Activated T-helper 1 cell treated with anti-CD3 and anti-CD28 coated beads, Interleukin-12 subunit alpha, Interleukin-12 subunit beta, Interleukin-2, Interleukin-4 antibody, amounts not matched to agents 30 ng/mL and 10 ng/mL and 1 ng/mL, durations not matched to agents 14 hours and 24 hours and 36 hours (primary cell): ENCODE measurements around the gene EVI5. TPM values are rescaled to one million over a fixed set of nuclear protein-coding genes. Genes with fewer than 3 reads are reported as not detected.
"Not testable (repeated sequence)": the region's sequence is repeated elsewhere in the genome, so short reads cannot be mapped to it uniquely, and the experiment has no call there.

Source experiments
- DNase-seq: peaks from one replicate; pipeline ENCODE4 v3.0.0; 2021; ENCODE audit warnings: low spot score
- H3K27ac Mint-ChIP-seq: one replicate; pipeline ENCODE4 v1.8.0; 2021; ENCODE audit warnings: mild to moderate bottlenecking, mixed read lengths
- H3K27me3 Mint-ChIP-seq: one replicate; pipeline ENCODE4 v1.8.0; 2022; ENCODE audit warnings: mild to moderate bottlenecking, moderate library complexity, mixed read lengths; ENCODE audit not compliant: insufficient read depth
- H3K36me3 Mint-ChIP-seq: one replicate; pipeline ENCODE4 v1.8.0; 2021; ENCODE audit warnings: low read depth, mixed read lengths
- H3K4me1 Mint-ChIP-seq: one replicate; pipeline ENCODE4 v1.8.0; 2021; ENCODE audit warnings: low read depth, mixed read lengths
- H3K4me3 Mint-ChIP-seq: one replicate; pipeline ENCODE4 v1.8.0; 2021; ENCODE audit warnings: mild to moderate bottlenecking, moderate library complexity, mixed read lengths
- H3K9me3 Mint-ChIP-seq: one replicate; pipeline ENCODE4 v1.8.0; 2021; ENCODE audit warnings: mixed read lengths
- intact Hi-C: fragments of 100-400 bp; cut with micrococcal nuclease; formaldehyde crosslinking; loops from one replicate; pipeline ENCODE4 v1.15.1; 2024
- total RNA-seq: library from RNA; stranded (reverse); gene quantifications from 2 replicates; pipeline ENCODE4 v1.2.3, GENCODE V29; 2022

The EVI5 gene
- total RNA-seq, 1 donor from 2014 or later: 11.3 TPM

GRCh38 chr1:92728697-92729096 is 56.2 kb downstream of the EVI5 start:
- no peaks in the 10 kb centered on the region for H3K9me3 Mint-ChIP-seq
- H3K4me1 Mint-ChIP-seq: no peaks in the 10 kb centered on the region
- intact Hi-C loops: no loop called here

GRCh38 chr1:92723713-92724112 is 61.2 kb downstream of the EVI5 start:
- DNase-seq, H3K27ac Mint-ChIP-seq, H3K4me1 Mint-ChIP-seq, H3K9me3 Mint-ChIP-seq, H3K4me3 Mint-ChIP-seq, intact Hi-C loops, H3K36me3 Mint-ChIP-seq: not testable (repeated sequence)
- peaks cover 16% of the 10 kb centered on the region for H3K27me3 Mint-ChIP-seq

More at GRCh38 chr1:92728697-92729096, 56.2 kb downstream of the EVI5 start:
- no peak for DNase-seq
- Mint-ChIP-seq H3K27ac (no peak overlapping the region), H3K27me3 (peaks cover 9% of the 10 kb centered on the region), H3K36me3 (no peaks in the 10 kb centered on the region), H3K4me3 (no peak overlapping the region)

- peaks cover 19% of the 10 kb centered on the region for H3K27me3 Mint-ChIP-seq
- no peaks in the 10 kb centered on the region for H3K9me3 Mint-ChIP-seq
- H3K4me1 Mint-ChIP-seq: no peaks in the 10 kb centered on the region
- no peak for DNase-seq
- no peak overlapping the region for H3K27ac Mint-ChIP-seq
- no peaks in the 10 kb centered on the region for H3K36me3 Mint-ChIP-seq
- no peak overlapping the region for H3K4me3 Mint-ChIP-seq
- intact Hi-C loops: no loop called here
Observed at GRCh38 chr1:92721886-92722285, 63.0 kb downstream of the EVI5 start.

- H3K36me3 Mint-ChIP-seq, H3K9me3 Mint-ChIP-seq, H3K4me1 Mint-ChIP-seq, H3K4me3 Mint-ChIP-seq, H3K27ac Mint-ChIP-seq, DNase-seq, intact Hi-C loops: not testable (repeated sequence)
- H3K27me3 Mint-ChIP-seq: peaks cover 16% of the 10 kb centered on the region
Observed at GRCh38 chr1:92721157-92721556, 63.8 kb downstream of the EVI5 start.

- H3K4me3 Mint-ChIP-seq, intact Hi-C loops, H3K27ac Mint-ChIP-seq, H3K36me3 Mint-ChIP-seq, H3K9me3 Mint-ChIP-seq, H3K4me1 Mint-ChIP-seq, DNase-seq: not testable (repeated sequence)
- H3K27me3 Mint-ChIP-seq: peaks cover 15% of the 10 kb centered on the region
Observed at GRCh38 chr1:92715476-92715951, 69.4 kb downstream of the EVI5 start.

GRCh38 chr1:92713939-92714338 is 71.0 kb downstream of the EVI5 start:
- H3K4me3 Mint-ChIP-seq: no peak overlapping the region
- H3K27me3 Mint-ChIP-seq: peaks cover 8% of the 10 kb centered on the region
- no peaks in the 10 kb centered on the region for H3K9me3 Mint-ChIP-seq
- intact Hi-C loops: no loop called here
- H3K4me1 Mint-ChIP-seq: no peaks in the 10 kb centered on the region
- no peak for DNase-seq
- H3K27ac Mint-ChIP-seq: no peak overlapping the region
- no peaks in the 10 kb centered on the region for H3K36me3 Mint-ChIP-seq

GRCh38 chr1:92711473-92712165 is 73.3 kb downstream of the EVI5 start:
- Mint-ChIP-seq H3K4me3 (no peak overlapping the region), H3K9me3 (no peaks in the 10 kb centered on the region), H3K4me1 (no peaks in the 10 kb centered on the region), H3K27ac (no peak overlapping the region), H3K36me3 (no peaks in the 10 kb centered on the region), H3K27me3 (peaks cover 5% of the 10 kb centered on the region)
- no peak for DNase-seq
- intact Hi-C loops: no loop called here

GRCh38 chr1:92709738-92710137 is 75.2 kb downstream of the EVI5 start:
- DNase-seq: no peak
- peaks cover 8% of the 10 kb centered on the region for H3K27me3 Mint-ChIP-seq
- H3K4me3 Mint-ChIP-seq: no peak overlapping the region
- H3K27ac Mint-ChIP-seq: no peak overlapping the region
- no peaks in the 10 kb centered on the region for H3K4me1 Mint-ChIP-seq
- no peaks in the 10 kb centered on the region for H3K9me3 Mint-ChIP-seq
- H3K36me3 Mint-ChIP-seq: no peaks in the 10 kb centered on the region
- intact Hi-C loops: no loop called here

- Mint-ChIP-seq H3K4me3 (no peak overlapping the region), H3K27me3 (peaks cover 8% of the 10 kb centered on the region), H3K27ac (no peak overlapping the region), H3K36me3 (no peaks in the 10 kb centered on the region), H3K9me3 (no peaks in the 10 kb centered on the region), H3K4me1 (no peaks in the 10 kb centered on the region)
- DNase-seq: no peak
- intact Hi-C loops: no loop called here
Observed at GRCh38 chr1:92708368-92708950, 76.4 kb downstream of the EVI5 start.

GRCh38 chr1:92707709-92708108 is 77.2 kb downstream of the EVI5 start:
- Mint-ChIP-seq H3K9me3 (no peaks in the 10 kb centered on the region), H3K4me1 (no peaks in the 10 kb centered on the region), H3K27ac (no peak overlapping the region), H3K27me3 (peaks cover 8% of the 10 kb centered on the region), H3K4me3 (no peak overlapping the region), H3K36me3 (no peaks in the 10 kb centered on the region)
- no peak for DNase-seq
- intact Hi-C loops: no loop called here

GRCh38 chr1:92707292-92707691 is 77.6 kb downstream of the EVI5 start:
- no peaks in the 10 kb centered on the region for H3K36me3 Mint-ChIP-seq
- no peak overlapping the region for H3K27ac Mint-ChIP-seq
- H3K9me3 Mint-ChIP-seq: no peaks in the 10 kb centered on the region
- no peaks in the 10 kb centered on the region for H3K4me1 Mint-ChIP-seq
- no peak overlapping the region for H3K4me3 Mint-ChIP-seq
- intact Hi-C loops: no loop called here
- H3K27me3 Mint-ChIP-seq: peaks cover 8% of the 10 kb centered on the region
- DNase-seq: no peak

GRCh38 chr1:92705446-92705845 is 79.5 kb downstream of the EVI5 start:
- Mint-ChIP-seq H3K4me1 (no peaks in the 10 kb centered on the region), H3K36me3 (no peaks in the 10 kb centered on the region), H3K4me3 (no peak overlapping the region), H3K27ac (no peak overlapping the region), H3K9me3 (no peaks in the 10 kb centered on the region), H3K27me3 (peaks cover 2% of the 10 kb centered on the region)
- DNase-seq: no peak
- intact Hi-C loops: no loop called here

GRCh38 chr1:92701147-92701546 is 83.8 kb downstream of the EVI5 start:
- no peak for DNase-seq
- intact Hi-C loops: no loop called here
- H3K27ac Mint-ChIP-seq: no peak overlapping the region
- H3K36me3 Mint-ChIP-seq: no peaks in the 10 kb centered on the region
- H3K4me3 Mint-ChIP-seq: no peak overlapping the region
- H3K27me3 Mint-ChIP-seq: peaks cover 5% of the 10 kb centered on the region
- no peaks in the 10 kb centered on the region for H3K9me3 Mint-ChIP-seq
- H3K4me1 Mint-ChIP-seq: no peaks in the 10 kb centered on the region
